ENCODE results near the gene ABTB2.

ABTB2 gene

GRCh38 chr11:34105079-34105956 is 252.5 kb downstream of the ABTB2 start, which contains the start of gene NAT10:
NAT10 (plus strand) TSS chr11:34105629; CDS start chr11:34108226, 2,597 bp downstream.
- Histone ChIP-seq H3K27me3 (ENCODE audit: control insufficient read depth, insufficient read depth, low read length) (no peaks in the 10 kb centered on the region), H3K4me1 (ENCODE audit: control insufficient read depth, insufficient read depth, low read length) (peaks cover 3% of the 10 kb centered on the region), H3K9ac (ENCODE audit: low read depth, low read length) (peak within 1 kb of the TSS; percentile 99), H3K36me3 (ENCODE audit: control insufficient read depth, insufficient read depth, low read length) (peaks cover 9% of the 10 kb centered on the region), H3K4me3 (ENCODE audit: low read depth, low read length) (peak within 1 kb of the TSS; percentile 95), H3K9me3 (ENCODE audit: control insufficient read depth, insufficient read depth, low read length) (no peaks in the 10 kb centered on the region)

- Histone ChIP-seq H3K27me3 (ENCODE audit: control insufficient read depth, insufficient read depth, low read length) (no peaks in the 10 kb centered on the region), H3K9me3 (ENCODE audit: control insufficient read depth, insufficient read depth, low read length) (no peaks in the 10 kb centered on the region), H3K4me1 (ENCODE audit: control insufficient read depth, insufficient read depth, low read length) (peaks cover 3% of the 10 kb centered on the region), H3K4me3 (ENCODE audit: low read depth, low read length) (peak overlapping the region; percentile 95), H3K36me3 (ENCODE audit: control insufficient read depth, insufficient read depth, low read length) (peaks cover 13% of the 10 kb centered on the region), H3K9ac (ENCODE audit: low read depth, low read length) (peak overlapping the region; percentile 99)
These were observed 253.1 kb downstream of the ABTB2 start for GRCh38 chr11:34104680-34105078.
